ENCODE results near the gene ELK1.

ELK1 gene

DNA sequence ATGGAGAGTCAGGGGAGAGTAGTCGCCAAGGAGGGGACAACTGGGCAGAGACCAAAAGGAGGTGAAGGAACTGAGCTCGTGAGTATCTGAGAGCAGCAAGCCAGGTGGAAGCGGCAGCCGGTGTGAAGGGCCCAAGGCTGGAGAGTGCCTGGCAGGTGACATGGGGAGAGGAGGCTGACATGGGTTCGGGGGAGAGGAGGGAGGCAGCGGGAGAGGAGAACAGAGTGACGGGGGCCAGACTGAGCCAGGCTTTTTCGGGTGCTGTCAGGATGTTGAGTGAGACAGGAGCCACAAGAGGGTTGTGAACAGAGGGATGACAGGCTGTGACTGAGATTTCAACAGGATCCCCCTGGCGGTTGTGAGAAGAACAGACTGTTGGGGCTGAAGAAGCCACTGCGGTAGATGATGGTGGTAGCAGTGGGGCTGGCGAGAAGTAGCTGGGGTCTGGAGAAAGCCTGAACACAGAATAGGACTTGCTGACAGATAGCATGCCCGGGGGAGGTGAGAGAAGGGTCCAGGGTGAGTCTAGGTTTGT is 5.7 kb downstream of the ELK1 start:
- no peak for DNase-seq

DNA sequence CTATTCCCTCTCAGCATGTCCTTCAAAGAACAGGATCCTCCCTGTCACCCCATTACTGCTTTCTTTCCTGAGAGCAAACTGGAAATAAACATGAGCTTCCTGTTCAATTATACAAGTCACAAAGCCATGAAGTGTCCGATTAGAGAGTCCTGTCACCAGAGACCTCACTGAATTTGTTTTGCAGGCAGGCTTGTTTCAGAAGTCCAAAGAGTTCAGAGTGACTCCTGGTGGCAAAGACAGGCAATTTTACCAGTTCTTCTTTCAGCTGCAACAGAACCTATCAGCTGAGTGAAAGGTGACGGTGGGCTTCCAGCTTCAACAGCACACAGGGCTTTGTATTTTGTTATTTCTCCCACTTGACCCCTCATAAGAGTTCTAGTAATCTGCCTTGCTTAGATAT is 6.4 kb downstream of the ELK1 start:
- DNase-seq = no peak

DNA sequence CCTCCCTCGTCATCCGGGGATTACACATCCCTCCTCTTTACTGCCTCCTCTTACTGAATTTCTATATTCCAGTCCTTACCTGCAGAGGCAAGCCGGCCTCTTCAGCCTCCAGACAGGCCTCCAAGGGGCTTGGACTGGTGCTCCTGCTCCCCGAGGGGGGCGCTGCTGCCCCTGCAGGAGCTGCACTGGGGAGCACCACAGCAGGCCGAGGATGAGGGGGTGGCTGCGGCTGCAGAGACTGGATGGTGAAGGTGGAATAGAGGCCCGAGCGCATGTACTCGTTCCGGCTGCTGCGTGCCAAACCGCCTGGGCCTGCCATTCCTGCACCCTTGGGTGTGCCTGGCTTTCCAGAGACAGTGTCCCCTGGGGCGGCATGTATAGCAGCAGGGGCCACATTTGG is 11.5 kb downstream of the ELK1 start:
- no peak for DNase-seq

DNA sequence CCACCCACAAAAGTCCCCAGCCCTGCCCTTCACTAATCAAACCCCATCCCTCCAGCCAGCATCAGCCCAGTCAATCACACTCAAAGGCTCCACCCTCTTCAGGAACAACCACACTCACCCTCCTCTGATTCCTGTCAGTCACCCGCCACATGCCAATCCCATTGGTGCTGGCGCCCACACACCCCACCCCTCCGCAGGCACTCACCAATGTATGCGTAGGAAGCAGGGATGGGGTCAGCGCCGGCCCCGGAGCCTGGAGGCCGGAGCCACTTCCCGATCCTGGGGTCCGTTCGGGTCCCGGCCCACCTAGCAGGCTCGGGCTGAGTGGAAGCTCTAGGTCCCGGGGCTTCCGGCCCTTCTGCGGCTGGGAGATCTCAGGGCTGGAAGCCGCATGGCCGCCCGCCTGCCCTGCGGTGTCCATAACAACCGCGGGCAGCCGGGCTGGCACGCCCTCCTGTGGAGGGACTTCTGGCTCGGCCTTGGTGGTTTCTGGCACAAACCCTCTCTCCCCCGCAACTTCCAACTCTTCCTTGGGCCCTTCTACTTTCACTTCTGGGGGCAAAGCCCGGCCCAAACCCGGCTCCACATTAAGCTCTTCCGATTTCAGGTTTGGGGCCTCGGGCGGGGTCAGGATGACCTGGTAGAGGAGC is 12.7 kb downstream of the ELK1 start:
- no peak for DNase-seq

DNA sequence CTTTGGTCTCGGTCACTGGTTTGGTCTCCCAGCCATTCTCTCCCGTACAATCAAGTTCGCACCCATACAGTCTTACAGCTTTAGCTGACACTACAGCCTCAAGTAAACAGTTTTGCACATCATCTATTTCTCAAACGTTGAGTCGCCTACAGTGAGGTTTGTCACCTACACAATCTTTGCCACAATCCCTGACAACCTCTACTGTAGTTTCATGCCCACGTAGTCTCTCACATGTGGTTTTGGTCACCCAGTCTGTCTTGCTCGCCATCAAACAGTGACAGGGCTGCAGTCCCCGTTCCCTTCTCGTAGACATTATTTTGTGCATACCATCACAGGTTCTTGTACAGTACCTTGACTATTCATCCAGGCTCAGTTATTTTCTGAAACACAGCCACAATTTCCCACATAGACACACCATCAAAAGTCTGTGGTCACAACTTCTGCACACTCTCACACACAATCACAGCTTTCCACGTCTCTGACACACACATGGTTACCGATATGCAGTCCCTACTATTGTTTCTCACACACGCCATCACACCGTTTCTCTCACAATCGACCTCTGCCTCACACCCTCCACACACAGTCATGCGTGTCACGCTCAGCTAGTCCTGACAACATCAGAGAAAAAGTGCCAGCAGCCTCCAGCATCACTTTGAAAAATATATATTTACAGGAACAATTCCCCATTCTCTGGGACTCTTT is 15.3 kb downstream of the ELK1 start:
- DNase-seq = no peak

DNA sequence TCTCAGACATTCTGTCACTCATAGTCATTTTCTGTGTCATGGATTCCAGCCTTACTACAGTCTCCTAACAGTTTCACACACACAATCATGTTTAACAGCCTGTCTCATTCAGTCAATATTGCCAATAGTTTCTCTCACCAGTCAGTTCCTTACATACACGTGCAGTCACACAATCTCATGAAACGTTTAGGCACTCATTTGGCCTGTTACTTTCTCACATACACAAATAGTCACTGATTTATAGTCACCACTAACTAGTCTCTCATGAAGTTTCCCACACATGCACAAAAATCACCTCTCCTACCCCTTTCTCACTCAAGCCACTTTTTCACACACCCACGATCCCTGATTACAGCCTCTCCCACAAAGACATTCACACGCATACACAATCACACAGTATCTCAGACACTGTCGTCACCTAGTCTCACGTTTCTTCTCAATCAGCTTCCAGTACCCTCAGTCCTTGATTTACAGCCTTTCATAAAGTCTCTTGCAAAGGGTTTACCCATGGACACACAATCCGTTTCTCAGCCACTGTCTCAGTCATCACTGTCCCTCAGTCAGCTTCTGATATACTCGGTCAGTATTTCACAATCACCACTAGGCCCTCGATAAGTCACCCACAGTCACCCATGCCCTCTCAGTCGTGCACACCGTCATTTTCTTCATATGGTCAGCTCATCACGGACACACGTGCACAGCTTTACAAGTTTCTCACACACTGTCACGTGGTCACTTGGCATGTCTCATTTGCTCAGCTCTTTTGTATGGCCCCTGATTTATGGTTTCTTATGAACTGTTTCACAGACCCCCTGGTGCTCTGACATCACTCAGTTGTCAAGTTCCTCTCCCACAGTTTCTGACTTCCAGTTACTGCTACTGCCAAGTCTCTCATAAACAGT is 16.4 kb downstream of the ELK1 start:
- no peak for DNase-seq

DNA sequence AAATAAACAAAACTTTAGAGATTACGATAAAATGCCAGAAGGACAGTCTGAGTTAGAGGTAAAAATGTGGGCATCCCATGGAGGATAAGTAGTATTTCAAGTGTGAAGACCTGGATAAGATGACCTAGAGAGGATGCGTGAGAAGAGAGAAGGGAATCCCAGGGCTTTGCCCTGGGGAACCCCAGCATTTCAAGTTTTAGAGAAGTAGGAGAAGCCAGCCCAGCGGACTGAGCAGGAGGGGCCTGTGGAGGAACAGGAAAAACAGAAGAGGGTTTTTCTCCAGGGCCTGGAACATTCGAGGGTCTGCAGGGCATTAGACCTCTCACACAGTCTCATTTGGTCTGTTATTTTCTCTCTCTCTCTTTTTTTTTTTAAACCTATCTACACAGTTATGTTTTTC is 17.7 kb downstream of the ELK1 start:
- DNase-seq = no peak

DNA sequence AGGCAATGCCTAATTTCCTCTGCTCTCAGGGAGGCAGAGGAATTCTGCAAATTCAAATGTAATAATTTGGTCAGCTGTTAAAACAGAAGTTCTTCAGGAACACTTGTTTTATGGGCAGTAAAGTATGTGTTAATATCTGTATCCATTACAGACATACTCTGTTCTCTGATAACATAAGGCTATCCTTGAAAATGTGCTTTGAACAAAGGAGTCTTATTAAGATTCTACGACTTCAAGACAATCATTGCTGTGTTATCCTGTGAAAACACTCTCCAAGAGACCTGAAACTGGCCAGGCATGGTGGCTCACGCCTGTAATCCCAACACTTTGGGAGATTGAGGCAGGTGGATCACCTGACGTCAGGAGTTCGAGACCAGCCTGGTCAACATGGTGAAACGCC is 18.7 kb downstream of the ELK1 start:
- no peak for DNase-seq

DNA sequence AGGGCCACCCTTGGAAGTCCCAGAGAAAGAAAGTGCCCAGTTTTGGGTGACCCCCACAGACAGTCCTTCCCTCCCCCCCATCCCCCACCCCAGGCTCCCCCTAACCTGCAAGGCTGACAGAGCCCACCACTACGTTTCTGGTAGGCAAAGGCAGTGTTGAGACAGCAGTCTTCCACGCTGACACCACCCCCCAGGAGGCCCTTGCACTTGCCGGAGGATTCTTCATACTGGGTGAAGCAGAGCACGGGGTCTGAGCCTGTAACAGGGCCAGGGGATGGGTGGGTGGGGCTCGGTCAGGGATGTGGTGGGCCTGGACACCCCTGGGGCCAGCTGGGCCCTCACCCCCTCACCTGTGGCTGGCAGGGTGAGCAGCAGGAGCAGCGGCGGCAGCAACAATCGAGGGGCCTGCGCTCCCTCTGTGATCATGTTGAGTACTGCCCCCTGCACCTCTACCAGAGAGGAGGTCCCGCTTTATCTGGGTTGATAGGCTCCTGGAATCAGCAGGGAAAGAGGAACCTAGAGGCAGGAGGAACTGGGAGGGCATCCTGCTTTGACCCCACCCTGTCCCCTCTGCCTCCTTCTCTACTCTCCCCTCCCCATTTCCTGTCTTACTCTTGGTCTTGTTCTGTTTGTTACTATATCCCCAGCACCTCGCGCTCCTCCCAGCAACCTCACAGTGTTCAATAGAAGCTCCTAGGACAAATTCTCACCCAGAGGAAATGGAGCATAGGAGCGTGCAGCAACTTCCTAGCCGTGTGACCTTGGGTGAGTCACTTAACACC is 20.8 kb downstream of the ELK1 start, which contains the start of gene CFP:
Gene CFP, minus strand, starts transcription at position 512 of the 782 bp plus-strand sequence. Its CDS starts 86 bp downstream, at position 426.
- no peak for DNase-seq

DNA sequence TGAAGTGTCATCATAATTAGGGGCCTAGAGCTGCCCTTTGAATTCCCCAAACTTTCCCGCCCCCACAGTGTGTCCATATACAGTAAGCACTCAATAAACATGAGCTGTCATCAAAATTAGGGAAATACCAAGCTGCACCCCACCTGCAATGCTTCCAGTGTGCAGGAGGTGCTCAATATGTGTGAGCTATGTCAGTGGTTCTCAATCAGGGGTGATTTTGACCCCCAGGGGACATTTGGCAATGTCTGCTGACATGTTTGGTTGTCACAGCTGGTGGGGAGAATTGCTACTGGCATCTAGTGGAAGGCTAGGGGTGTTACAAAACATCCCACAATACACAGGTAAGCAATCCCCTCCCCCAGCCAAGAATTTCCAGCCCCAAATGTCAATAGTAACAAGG is 21.4 kb downstream of the ELK1 start:
- DNase-seq = no peak

DNA sequence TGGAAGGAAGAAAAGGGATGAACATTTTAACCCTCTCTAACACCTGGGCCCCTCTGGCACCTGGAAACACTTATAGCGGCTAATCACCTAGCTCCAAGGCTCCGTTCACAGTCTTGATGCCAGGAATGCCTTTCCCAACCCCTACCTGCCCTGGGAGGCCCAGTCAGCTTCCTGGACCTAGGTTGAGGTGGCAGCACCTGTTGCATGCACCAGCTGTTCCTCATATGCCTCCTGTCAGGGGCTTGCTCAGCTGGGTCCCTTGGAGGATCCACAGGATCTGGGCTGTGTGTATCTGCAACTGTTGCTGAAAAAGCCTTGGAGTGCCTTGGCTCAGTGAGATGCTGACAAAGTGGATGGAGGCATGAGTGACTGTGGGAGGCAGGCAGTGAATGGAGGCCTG is 25.0 kb downstream of the ELK1 start:
- DNase-seq = no peak

DNA sequence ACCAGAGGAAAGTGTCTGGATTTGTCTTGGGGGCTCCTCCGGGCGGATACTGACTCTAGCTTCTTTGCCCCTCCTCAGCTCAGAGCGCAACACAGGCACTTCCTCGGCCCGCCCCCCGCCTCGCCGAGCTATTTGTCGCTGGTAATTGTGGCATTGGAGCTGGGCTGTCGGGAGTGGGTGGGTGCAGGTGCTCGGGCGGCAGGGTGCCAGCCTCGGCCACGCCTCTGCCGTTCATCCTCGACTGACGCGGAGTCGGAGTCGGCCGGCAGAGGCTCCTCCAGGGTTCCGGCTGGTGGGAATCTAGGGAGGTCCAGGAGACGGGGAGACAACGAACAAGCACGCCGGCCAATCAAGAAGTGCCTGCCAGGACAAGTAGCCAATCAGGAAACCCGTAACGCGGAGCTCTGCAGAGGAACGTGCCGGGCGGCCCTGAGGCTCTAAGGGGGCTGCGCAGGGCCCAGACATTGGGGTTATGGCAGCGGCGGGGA is 26.8 kb downstream of the ELK1 start:
- peak; percentile 87 for DNase-seq

DNA sequence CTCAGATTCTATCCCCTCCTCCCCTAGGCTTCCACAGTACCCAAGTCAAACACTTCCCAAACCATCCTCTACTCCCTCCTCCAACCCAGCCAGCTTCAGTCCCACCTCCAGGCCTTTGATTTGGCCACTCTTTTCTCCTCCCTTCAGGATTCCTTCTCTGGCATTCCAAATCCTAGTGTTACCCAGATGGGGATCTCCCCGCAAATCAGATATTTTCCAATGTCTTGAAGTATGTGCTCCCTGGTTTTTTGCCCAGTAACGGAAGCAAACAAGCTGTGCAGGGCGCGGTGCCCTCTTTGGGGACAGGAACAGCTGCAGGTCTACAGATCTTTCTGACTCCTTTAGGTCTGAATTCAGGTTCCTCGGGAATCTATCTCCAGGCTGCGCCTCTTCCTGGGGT is 28.5 kb downstream of the ELK1 start:
- no peak for DNase-seq

DNA sequence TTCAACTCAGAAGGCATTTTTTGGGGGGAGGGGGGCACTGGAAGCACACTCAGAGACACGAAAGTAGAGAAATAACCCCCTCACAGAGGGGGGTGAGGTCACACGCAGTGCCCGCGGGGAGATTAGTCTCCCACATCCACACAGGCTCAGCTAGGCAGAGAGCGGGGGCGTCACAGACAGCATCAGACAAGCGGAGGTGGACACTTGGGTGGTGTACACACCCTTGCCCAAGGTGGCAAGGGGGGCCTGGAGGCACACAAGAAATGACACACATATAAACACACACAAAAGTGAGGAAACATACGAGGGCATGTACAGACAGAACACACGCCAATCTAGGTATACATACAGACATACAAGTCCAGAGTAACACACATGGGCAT is 30.1 kb downstream of the ELK1 start:
- DNase-seq = no peak

DNA sequence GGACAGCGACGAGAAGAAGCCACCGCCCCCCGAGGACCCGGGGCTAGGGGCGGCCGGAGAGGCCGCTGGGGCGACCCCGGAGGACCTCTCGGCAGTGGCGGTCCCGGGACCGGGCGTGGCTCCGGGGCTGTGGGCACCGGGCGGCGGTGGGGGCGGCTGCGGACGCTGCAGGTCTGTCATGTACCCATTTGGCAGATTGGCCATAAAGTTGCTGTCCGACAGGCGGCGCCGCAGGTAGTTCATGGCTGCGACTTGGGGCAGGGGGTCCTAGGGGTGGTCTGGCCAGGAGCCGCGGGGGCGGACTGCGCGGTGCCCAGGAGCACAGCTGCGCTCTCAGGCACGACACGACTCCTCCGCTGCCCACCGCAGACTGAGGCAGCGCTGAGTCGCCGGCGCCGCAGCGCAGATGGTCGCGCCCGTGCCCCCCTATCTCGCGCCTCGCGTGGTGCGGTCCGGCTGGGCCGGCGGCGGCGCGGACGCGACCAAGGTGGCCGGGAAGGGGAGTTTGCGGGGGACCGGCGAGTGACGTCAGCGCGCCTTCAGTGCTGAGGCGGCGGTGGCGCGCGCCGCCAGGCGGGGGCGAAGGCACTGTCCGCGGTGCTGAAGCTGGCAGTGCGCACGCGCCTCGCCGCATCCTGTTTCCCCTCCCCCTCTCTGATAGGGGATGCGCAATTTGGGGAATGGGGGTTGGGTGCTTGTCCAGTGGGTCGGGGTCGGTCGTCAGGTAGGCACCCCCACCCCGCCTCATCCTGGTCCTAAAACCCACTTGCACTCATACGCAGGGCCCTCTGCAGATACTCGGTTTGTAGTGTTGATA is 30.7 kb downstream of the ELK1 start, which contains the start of gene SYN1:
Gene SYN1, minus strand, starts transcription at position 372 of the 817 bp plus-strand sequence. Its CDS starts 129 bp downstream, at position 243.
- peak; percentile 85 for DNase-seq

DNA sequence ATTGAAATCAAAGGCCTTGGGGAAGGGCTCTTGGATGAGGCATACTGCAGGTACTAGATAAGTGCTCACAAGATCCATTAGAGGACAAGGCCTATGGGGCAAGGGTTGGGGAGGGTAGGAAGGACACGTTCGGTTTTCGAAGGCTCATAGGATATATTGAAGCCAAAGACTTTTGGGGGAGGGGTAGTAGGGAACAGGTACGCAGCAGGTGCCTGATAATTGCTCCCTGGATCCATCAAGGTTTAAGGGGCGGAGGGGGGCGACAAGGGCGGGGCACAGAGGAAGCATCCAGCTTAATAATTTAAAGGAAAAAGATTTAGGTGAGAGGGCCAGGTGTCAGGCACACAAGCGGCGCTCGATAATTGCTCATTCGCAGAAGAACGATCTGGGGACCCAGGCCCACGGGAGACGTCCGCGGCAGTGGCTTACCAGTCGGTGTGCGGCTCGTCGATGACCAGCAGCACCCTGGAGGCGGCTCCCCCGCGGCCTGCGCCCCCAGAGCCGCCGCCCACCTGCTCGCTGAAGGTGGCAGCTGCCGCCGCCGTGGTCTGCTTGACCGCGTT is 31.4 kb downstream of the ELK1 start:
- no peak for DNase-seq

DNA sequence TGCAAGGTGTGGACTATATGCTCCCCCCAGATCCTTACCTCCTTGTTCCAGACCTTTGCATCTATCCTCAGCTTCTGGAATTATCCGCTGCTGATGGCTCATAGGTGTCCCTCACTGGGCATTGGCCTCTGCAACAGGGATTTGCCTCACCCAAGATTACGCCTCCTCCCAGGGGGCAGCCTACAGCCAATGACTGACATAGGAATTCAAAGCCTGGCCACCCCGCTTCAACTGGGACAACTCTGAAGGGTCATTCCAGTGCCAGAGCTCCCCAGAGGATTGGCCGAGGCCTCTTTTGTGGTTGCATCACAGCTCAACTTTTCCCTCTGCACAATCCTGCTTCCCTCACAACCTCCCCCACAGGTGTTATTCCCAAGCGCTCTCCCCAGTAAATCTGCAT is 35.7 kb downstream of the ELK1 start:
- no peak for DNase-seq

DNA sequence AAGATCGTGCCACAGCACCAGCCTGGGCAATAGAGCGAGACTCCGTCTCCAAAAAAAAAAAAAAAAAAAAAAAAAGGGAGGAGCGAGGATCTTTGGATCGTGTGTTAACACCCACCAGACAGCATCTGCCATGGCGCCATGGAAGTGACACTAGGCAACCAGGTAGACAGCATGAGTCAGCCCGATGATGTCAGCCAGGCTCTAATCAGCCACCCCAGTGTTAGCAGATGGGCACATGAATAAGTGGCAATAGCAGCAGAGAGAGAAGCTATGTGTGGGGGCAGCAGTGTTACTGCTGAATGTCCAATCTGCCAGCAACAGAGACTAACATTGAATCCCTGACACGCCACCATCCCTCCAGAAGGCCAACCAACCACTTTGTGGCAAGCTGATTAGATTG is 37.3 kb downstream of the ELK1 start:
- DNase-seq = no peak

DNA sequence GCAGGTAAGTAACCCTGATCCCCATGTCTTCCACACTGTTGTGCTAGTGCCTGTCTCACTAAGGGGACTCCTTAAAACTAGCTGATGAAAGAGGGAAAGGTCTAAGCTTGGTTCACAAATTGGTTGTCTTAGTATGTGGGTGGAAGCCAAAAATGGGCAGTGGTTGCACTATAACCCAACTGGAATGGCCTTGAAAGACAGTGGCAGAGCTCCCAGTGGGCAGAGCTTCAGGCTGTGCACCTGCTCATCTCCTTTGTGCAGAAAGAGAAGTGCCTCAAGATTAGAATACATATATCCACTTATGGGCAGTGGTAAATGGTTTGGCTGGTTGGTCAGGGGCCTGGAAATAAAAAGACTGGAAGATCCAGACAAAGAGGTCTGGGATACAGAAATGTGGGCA is 37.9 kb downstream of the ELK1 start:
- DNase-seq = no peak

DNA sequence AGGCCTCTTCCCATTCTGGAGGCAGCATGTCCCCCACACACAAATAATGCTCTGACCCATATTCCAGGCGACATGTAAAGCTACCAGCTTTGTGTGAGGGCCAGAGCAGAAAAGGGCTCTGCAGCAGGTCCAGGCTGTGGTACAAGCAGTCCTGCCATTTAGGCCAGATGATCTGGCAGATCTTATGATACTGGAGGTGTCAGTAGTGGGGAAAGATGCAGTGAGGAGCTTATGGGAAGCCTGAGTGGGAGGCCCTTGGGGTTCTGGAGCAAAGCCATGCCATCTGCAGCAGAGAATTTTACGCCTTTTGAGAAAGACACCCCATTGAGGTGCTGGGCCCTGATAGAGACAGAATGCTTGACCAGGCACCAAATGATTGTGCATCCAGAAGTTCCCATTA is 38.4 kb downstream of the ELK1 start:
- DNase-seq = no peak

DNA sequence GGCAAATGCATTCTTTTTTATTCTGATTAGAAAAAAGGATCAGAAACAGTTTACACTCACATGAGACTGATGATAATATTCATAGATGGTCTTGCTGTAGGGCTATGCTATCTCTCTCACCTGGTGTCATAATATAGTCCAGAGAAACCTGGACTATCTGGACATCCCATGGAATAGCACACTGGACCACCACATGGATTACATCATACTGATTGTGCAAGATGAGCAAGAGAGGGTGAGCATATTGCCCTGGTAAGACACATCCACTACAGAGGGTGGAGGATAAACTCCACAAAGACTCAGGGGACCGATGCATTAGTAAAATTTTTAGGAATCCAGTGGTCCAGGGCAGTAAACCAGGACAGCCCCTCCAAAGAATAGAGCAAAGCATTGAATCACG is 38.9 kb downstream of the ELK1 start:
- no peak for DNase-seq

Data from NCI-H2107 (cell line).